Heart left ventricle (tissue), 16 donors: ENCODE data around the gene WDPCP. TPM values are rescaled to one million over a fixed set of nuclear protein-coding genes. Genes with fewer than 3 reads are reported as not detected.
A peak's percentile ranks its signal among the peaks of the same experiment; 100 is the strongest.

Experiments used
- ATAC-seq, 4 donors: fragments of 200-7000 bp; cut with Tn5 transposase; one replicate each; pipeline ENCODE4 v1.9.1; 2020 to 2022; ENCODE audit warnings: moderate library complexity in 4 of 4, mild to moderate bottlenecking in 3 of 4, moderate number of reproducible peaks in 1 of 4
- DNase-seq, 5 donors: peaks; one replicate each; pipeline ENCODE4 v3.0.0-alpha.2; 2020
- H3K27ac ChIP-seq, 12 donors: fragments of 200-600 bp; sonication (generic) in 4 of 12; one replicate each; pipeline versions ENCODE4 v1.5.0 to v1.8.0; 2016 to 2022; ENCODE audit warnings: mild to moderate bottlenecking in 2 of 12
- H3K27me3 ChIP-seq, 9 donors: fragments of 200-600 bp; sonication (generic) in 2 of 9; one replicate each; pipeline versions ENCODE4 v1.5.1 to v1.8.0; 2016 to 2022; ENCODE audit warnings: mild to moderate bottlenecking in 3 of 9
- H3K36me3 ChIP-seq, 9 donors: fragments of 200-600 bp; sonication (generic) in 2 of 9; one replicate each; pipeline versions ENCODE4 v1.5.0 to v1.8.0; 2018 to 2022; ENCODE audit warnings: mild to moderate bottlenecking in 2 of 9
- H3K4me1 ChIP-seq, 12 donors: fragments of 200-600 bp; sonication (generic) in 4 of 12; one replicate each; pipeline versions ENCODE4 v1.5.0 to v1.8.0; 2016 to 2022; ENCODE audit warnings: mild to moderate bottlenecking in 3 of 12
- H3K4me3 ChIP-seq, 12 donors: fragments of 200-600 bp; sonication (generic) in 4 of 12; one replicate each; pipeline versions ENCODE4 v1.5.0 to v1.8.0; 2017 to 2022; ENCODE audit warnings: mild to moderate bottlenecking in 9 of 12, moderate library complexity in 4 of 12
- H3K9me3 ChIP-seq, 12 donors: fragments of 200-600 bp; sonication (generic) in 4 of 12; one replicate each; pipeline versions ENCODE4 v1.5.0 to v1.8.0; 2016 to 2022; ENCODE audit warnings: mild to moderate bottlenecking in 1 of 12
- CTCF ChIP-seq, 12 donors: fragments of 200-600 bp; sonication (generic) in 4 of 12; IDR thresholded peaks; one replicate each; pipeline versions ENCODE4 v1.5.0 to v1.8.0; 2018 to 2022; ENCODE audit warnings: antibody characterized with exemption in 12 of 12, mild to moderate bottlenecking in 5 of 12
- POLR2A ChIP-seq, 2 donors: fragments of 450-650 bp; IDR thresholded peaks; one replicate each; pipeline ENCODE4 v1.6.1; 2017; ENCODE audit warnings: antibody characterized with exemption in 2 of 2, mild to moderate bottlenecking in 2 of 2, moderate library complexity in 2 of 2
- WGBS, 4 donors: extraction: QIAGEN DNeasy Blood & Tissue Kit in 2 of 4; methylation state at CpG; one replicate each; pipeline versions ENCODE4 v1.1.5 to v1.1.7; 2013 to 2018; 5-methylcytosine and 5-hydroxymethylcytosine counted together
- intact Hi-C, 10 donors: fragments of 100-400 bp; cut with DNase I; formaldehyde crosslinking; loops; one replicate each; pipeline versions ENCODE4 v1.11.1 to v1.14.2; 2022
- polyA plus RNA-seq, 2 donors: library from polyadenylated mRNA; stranded (reverse); fragments of 200-250 nt; gene quantifications; one replicate each; pipeline ENCODE4 v1.2.3, GENCODE V29; 2013
- total RNA-seq, 9 donors: library from RNA; depleted of rRNA in 2 of 9; stranded (reverse); fragments of >200 nt in 2 of 9; fragmentation: NEBNext Ultra II Directional in 3 of 9; extraction: Animal tissue kit (Norgen Biotek cat#: 25700) in 3 of 9; gene quantifications; one replicate each; pipeline versions ENCODE4 v1.1.0 to v1.2.4, GENCODE V29; 2016 to 2023
- donor health status: ischemic (EF 13 %, LVEDD 7.1; RV severe dilation, severe dysfunction).
- donor health status: healthy with polysubstance abuse.
- donor health status: DM: no; HTN: yes; CAD: no.
- donor health status: DM: no; HTN: no; CAD: no.
- donor health status: ischemic (EF 25% LVEDD 6.9; RV normal size, moderate dysfunction).
- donor health status: ischemic (EF 25% LVEDD 5.7; RV mildly dilated, moderate dysfunction).
- donor health status: healthy.
- donor health status: DM: yes; HTN: yes; CAD: no.
- donor health status: ischemic (EF 35%, LVEDD 5.7; RV mildly dilated, moderate dysfunction).
- donor health status: nonischemic (EF 11% LVEDD 7.7; RV severe dilation, severe dysfunction).
- donor health status: DM: yes; HTN: yes; CAD: no.
- donor health status: PGD.
- donor health status: ischemic (EF 29% LVEDD 5.4; RV normal size, mild dysfunction).
- donor health status: nonischemic (EF 23%, LVEDD 6.1; RV moderate dilation, normal function).

Gene WDPCP
- total and polyA plus RNA-seq, 11 donors, result 3.2 to 32.2 (median 16.5) TPM

- H3K27ac ChIP-seq, result no peak overlapping the region
- H3K4me3 ChIP-seq, result no peak overlapping the region
- ATAC-seq, result no peak
- peaks cover 0 to 15% (median 0%) of the 10 kb centered on the region in 9 donors for H3K36me3 ChIP-seq
- intact Hi-C loops, result no loop called here
- H3K27me3 ChIP-seq, result no peaks in the 10 kb centered on the region
- no peak for TF ChIP-seq CTCF (IDR thresholded peaks at IDR 0.05)
- no peak for TF ChIP-seq POLR2A (IDR thresholded peaks at IDR 0.05)
- peaks cover 0 to 17% (median 0%) of the 10 kb centered on the region in 12 donors for H3K9me3 ChIP-seq
- no peak for DNase-seq
- peaks cover 0 to 8% (median 0%) of the 10 kb centered on the region in 12 donors for H3K4me1 ChIP-seq
Measured at GRCh38 chr2:63432373-63432772, 155.9 kb downstream of the WDPCP start.

GRCh38 chr2:63425606-63426005 lies 162.7 kb downstream of the WDPCP start:
- H3K4me3 ChIP-seq, result no peak overlapping the region
- no peaks in the 10 kb centered on the region for H3K27me3 ChIP-seq
- DNase-seq, result no peak
- intact Hi-C loops, result no loop called here
- H3K9me3 ChIP-seq, result peaks cover 0 to 34% (median 0%) of the 10 kb centered on the region in 12 donors
- no peak overlapping the region for H3K27ac ChIP-seq
- no peaks in the 10 kb centered on the region for H3K4me1 ChIP-seq
- H3K36me3 ChIP-seq, result peaks cover 0 to 3% (median 0%) of the 10 kb centered on the region in 9 donors
- TF ChIP-seq CTCF (IDR thresholded peaks at IDR 0.05), result no peak
- TF ChIP-seq POLR2A (IDR thresholded peaks at IDR 0.05), result no peak
- ATAC-seq, result no peak

- ATAC-seq (no peak), DNase-seq (no peak)
- no peak overlapping the region for H3K4me3 ChIP-seq
- no peaks in the 10 kb centered on the region for H3K27me3 ChIP-seq
- H3K9me3 ChIP-seq, result peaks cover 0 to 34% (median 0%) of the 10 kb centered on the region in 12 donors
- intact Hi-C loops, result no loop called here
- H3K27ac ChIP-seq, result no peak overlapping the region
- peaks cover 0 to 3% (median 0%) of the 10 kb centered on the region in 9 donors for H3K36me3 ChIP-seq
- no peaks in the 10 kb centered on the region for H3K4me1 ChIP-seq
- 72 to 88% (median 78%) methylated on average over 4 of the region's 4 CpGs for WGBS, 4 donors
- TF ChIP-seq CTCF (IDR thresholded peaks at IDR 0.05) (no peak), POLR2A (IDR thresholded peaks at IDR 0.05) (no peak)
Measured at GRCh38 chr2:63425079-63425416, 163.2 kb downstream of the WDPCP start.

GRCh38 chr2:63424329-63425078 lies 163.8 kb downstream of the WDPCP start:
- no peak for ATAC-seq
- no peaks in the 10 kb centered on the region for H3K27me3 ChIP-seq
- H3K27ac ChIP-seq, result no peak overlapping the region
- DNase-seq, result peak in 1 of 5 donors; percentile 52
- H3K4me3 ChIP-seq, result no peak overlapping the region
- peaks cover 0 to 34% (median 0%) of the 10 kb centered on the region in 12 donors for H3K9me3 ChIP-seq
- WGBS, 4 donors, result 78 to 85% (median 80%) methylated on average over 15 of the region's 15 CpGs
- TF ChIP-seq CTCF (IDR thresholded peaks at IDR 0.05) (peak in 6 of 12 donors; percentile 7 to 38 (median 23)), POLR2A (IDR thresholded peaks at IDR 0.05) (no peak)
- intact Hi-C loops, result no loop called here
- peaks cover 0 to 3% (median 0%) of the 10 kb centered on the region in 9 donors for H3K36me3 ChIP-seq
- no peaks in the 10 kb centered on the region for H3K4me1 ChIP-seq
